A549 (cell line): Measurements from ENCODE around the gene TOP3B.

Experiments used
- POLR2A ChIP-seq: IDR thresholded peaks from 2 replicates; pipeline ENCODE4 v1.6.1; 2012; ENCODE audit warnings: mild to moderate bottlenecking, low read length
- POLR2AphosphoS2 ChIP-seq: conservative IDR thresholded peaks from 2 replicates; pipeline ENCODE4 v1.6.1; 2012; ENCODE audit warnings: low read length, improper control_type of control experiment, inconsistent platforms
- SMC3 ChIP-seq: fragments of >200 bp; sonication (Bioruptor Twin); formaldehyde crosslinking; IDR thresholded peaks from 3 replicates; pipeline ENCODE4 v1.6.1; 2018; ENCODE audit warnings: inconsistent platforms
- TF ChIP-seq, protein P1 (sequence below): fragments of >200 bp; sonication (Bioruptor Twin); formaldehyde crosslinking; IDR thresholded peaks from 3 replicates; pipeline ENCODE4 v1.5.1; 2016
- TF ChIP-seq, protein P2 (sequence below): fragments of 200-600 bp; sonication (generic); IDR thresholded peaks from 2 replicates; pipeline ENCODE4 v1.6.1; 2016; ENCODE audit warnings: antibody characterized with exemption, mild to moderate bottlenecking, moderate library complexity
- TF ChIP-seq, protein P3 (sequence below): fragments of 450-650 bp; IDR thresholded peaks from 2 replicates; pipeline ENCODE4 v1.6.1; 2014; ENCODE audit warnings: antibody characterized with exemption
- TF ChIP-seq, protein P4 (sequence below): IDR thresholded peaks from 2 replicates; pipeline ENCODE4 v1.6.1; 2012

DNA sequence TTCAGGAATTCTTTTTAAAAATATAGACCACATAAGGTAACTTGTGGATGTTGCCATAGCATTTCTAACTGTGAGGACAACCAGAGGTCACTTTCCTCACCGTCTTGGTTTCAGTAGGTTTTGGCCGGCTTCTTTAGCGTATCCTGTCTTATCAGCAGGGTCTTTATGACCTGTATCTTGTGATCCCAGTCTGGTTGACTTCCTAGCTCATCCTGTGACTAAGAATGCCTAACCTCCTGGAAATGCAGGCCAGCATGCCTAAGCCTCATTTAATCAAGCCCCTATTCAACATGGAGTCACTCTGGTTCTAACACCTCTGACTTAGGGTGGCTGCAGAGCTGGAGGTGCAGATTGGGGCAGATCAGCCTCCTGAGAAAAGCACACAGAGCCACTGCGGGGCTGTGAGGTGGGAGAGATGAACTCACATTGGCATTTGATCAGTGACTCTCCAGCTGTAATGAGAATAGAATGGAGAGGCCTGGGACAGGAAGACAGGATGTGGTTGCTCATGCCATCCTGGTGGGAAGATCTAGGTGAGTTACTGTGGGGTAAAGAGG is 41.1 kb upstream of the TOP3B start:
- TF ChIP-seq, protein P1, sequence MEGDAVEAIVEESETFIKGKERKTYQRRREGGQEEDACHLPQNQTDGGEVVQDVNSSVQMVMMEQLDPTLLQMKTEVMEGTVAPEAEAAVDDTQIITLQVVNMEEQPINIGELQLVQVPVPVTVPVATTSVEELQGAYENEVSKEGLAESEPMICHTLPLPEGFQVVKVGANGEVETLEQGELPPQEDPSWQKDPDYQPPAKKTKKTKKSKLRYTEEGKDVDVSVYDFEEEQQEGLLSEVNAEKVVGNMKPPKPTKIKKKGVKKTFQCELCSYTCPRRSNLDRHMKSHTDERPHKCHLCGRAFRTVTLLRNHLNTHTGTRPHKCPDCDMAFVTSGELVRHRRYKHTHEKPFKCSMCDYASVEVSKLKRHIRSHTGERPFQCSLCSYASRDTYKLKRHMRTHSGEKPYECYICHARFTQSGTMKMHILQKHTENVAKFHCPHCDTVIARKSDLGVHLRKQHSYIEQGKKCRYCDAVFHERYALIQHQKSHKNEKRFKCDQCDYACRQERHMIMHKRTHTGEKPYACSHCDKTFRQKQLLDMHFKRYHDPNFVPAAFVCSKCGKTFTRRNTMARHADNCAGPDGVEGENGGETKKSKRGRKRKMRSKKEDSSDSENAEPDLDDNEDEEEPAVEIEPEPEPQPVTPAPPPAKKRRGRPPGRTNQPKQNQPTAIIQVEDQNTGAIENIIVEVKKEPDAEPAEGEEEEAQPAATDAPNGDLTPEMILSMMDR = no peak
- no peak for TF ChIP-seq POLR2A
- TF ChIP-seq SMC3 = no peak
- TF ChIP-seq, protein P2, sequence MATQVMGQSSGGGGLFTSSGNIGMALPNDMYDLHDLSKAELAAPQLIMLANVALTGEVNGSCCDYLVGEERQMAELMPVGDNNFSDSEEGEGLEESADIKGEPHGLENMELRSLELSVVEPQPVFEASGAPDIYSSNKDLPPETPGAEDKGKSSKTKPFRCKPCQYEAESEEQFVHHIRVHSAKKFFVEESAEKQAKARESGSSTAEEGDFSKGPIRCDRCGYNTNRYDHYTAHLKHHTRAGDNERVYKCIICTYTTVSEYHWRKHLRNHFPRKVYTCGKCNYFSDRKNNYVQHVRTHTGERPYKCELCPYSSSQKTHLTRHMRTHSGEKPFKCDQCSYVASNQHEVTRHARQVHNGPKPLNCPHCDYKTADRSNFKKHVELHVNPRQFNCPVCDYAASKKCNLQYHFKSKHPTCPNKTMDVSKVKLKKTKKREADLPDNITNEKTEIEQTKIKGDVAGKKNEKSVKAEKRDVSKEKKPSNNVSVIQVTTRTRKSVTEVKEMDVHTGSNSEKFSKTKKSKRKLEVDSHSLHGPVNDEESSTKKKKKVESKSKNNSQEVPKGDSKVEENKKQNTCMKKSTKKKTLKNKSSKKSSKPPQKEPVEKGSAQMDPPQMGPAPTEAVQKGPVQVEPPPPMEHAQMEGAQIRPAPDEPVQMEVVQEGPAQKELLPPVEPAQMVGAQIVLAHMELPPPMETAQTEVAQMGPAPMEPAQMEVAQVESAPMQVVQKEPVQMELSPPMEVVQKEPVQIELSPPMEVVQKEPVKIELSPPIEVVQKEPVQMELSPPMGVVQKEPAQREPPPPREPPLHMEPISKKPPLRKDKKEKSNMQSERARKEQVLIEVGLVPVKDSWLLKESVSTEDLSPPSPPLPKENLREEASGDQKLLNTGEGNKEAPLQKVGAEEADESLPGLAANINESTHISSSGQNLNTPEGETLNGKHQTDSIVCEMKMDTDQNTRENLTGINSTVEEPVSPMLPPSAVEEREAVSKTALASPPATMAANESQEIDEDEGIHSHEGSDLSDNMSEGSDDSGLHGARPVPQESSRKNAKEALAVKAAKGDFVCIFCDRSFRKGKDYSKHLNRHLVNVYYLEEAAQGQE = no peak
- TF ChIP-seq POLR2AphosphoS2 = no peak
- TF ChIP-seq, protein P3, sequence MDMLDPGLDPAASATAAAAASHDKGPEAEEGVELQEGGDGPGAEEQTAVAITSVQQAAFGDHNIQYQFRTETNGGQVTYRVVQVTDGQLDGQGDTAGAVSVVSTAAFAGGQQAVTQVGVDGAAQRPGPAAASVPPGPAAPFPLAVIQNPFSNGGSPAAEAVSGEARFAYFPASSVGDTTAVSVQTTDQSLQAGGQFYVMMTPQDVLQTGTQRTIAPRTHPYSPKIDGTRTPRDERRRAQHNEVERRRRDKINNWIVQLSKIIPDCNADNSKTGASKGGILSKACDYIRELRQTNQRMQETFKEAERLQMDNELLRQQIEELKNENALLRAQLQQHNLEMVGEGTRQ = no peak
- TF ChIP-seq, protein P4, sequence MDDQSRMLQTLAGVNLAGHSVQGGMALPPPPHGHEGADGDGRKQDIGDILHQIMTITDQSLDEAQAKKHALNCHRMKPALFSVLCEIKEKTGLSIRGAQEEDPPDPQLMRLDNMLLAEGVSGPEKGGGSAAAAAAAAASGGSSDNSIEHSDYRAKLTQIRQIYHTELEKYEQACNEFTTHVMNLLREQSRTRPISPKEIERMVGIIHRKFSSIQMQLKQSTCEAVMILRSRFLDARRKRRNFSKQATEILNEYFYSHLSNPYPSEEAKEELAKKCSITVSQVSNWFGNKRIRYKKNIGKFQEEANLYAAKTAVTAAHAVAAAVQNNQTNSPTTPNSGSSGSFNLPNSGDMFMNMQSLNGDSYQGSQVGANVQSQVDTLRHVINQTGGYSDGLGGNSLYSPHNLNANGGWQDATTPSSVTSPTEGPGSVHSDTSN = no peak
